HG03432 (cell line): ENCODE measurements around the gene PARP16.
"Not testable (repeated sequence)": the region's sequence is repeated elsewhere in the genome, so short reads cannot be mapped to it uniquely, and the experiment has no call there.

Experiments used
- ATAC-seq: cut with Tn5 transposase; IDR thresholded peaks from one replicate; pipeline ENCODE4 v1.9.1; 2021; ENCODE audit warnings: mild to moderate bottlenecking, moderate library complexity; ENCODE audit not compliant: unreplicated experiment

The PARP16 gene

DNA sequence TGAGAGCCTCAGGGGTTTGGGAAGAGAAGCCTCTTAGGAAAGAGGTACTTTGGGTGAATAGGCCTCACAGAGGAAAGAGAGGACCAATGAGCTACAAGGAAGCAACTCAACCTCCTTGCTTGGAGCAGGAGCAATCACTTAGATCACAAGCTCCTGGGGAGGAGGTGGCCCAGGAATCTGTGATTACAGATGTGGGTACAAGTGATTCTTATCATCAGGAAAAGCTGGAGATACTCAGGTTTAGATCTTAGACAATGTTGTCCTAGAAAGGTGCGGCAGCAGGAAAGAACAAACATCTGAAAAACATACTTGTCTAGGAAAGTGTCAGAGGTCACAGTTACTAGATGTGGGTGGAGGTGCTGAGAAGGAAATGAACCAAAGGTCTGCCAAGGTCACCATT, 8.2 kb downstream of the PARP16 start:
- ATAC-seq = no peak

DNA sequence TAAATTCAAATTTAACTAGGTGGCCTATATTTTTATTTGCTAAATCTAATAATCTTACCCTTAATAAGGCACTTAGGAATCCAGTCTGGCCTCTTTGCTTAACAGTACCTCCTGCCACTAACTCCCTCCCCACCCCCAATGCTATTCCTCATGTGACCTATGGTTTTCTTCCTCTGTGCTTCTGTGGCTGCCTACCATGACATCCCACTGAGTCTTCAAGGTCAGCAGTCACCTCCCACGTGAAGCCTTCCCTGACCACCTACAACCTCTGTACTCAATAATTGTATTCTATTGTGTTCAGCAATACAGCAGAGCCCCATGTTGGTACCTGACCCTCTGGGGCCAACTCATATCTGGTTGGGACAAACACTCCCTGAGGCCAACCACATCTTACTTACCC, 9.7 kb downstream of the PARP16 start:
- ATAC-seq = no peak

GRCh38 chr15:65275728-65276126, 11.0 kb downstream of the PARP16 start:
- ATAC-seq = no peak

- ATAC-seq = no peak
Measured at GRCh38 chr15:65275104-65275727, 11.5 kb downstream of the PARP16 start.

DNA sequence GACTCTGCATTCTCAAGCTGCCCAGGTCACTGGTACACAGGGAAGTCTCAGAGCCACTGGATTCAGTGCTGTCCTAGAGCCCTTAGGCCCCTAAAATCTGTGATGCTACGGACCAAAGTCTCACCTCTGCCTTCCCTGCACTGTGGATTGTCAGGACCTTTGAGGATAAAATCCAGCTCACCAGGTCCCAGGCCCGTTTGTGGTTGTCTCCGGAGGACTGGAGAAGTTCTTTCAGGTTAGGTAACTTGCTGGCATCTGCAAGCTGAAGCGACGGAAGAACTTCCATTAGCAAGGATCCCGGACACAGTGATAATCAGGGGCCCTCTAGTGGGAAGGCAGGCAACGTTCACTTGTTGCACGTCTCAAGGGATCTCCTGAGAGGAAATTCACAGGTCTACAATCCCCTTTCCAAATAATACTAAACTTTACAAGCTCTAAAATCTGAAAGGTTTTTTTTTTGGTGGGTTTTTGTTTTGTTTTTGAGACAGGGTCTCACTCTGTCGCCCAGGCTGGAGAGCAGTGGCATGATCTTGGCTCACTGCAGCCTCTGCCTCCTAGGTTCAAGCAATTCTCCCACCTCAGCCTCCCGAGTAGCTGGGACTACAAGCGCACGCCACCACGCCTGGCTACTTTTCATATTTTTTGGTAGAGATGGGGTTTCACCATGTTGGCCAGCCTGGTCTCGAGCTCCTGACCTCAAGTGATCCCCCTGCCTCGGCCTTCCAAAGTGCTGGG, 15.7 kb downstream of the PARP16 start:
- ATAC-seq = not testable (repeated sequence)

DNA sequence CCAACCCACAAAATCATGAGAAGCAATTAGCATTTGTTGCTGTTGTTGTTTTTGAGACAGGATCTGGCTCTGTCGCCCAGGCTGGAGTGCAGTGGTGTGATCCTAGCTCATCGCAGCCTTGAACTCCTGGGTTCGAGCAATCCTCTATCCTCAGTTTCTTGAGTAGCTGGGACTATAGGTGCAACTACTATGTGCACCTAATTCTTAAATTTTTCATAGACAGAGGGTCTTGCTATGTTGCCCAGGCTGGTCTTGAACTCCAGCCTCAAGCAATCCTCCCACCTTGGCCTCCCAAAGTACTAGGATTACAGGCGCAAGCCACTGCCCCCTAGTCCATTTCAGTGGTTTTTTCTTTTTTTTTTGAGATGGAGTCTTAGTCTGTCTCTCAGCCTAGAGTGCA, 18.3 kb downstream of the PARP16 start:
- ATAC-seq = no peak

GRCh38 chr15:65266469-65266868, 20.2 kb downstream of the PARP16 start:
- no peak for ATAC-seq

DNA sequence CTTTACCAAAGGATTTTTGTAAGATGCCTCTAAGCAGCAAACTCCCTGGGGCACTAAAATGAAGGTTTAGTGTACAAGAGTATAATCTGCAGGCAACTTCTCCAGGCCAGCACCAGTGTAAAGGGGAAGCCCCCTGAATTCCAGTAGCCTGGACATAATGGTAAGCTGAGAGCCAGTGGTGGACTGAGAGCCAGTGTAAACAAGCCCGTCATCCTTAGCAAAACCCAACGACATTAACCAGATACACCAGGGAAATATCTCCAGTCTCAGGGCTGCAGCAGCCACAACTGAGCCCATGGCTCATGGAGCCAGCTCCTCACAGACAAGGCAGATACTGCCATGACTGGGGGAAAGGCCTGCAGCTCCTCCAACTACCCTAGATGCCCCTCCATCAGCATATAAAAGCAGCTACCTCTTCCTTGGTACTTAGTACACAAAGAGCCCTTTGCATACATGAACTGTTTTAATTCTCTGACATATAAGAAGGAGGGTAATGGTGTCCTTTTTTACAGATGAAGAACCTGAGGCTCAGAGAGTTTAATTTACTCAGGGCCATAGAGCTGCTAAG, 21.7 kb downstream of the PARP16 start:
- no peak for ATAC-seq

DNA sequence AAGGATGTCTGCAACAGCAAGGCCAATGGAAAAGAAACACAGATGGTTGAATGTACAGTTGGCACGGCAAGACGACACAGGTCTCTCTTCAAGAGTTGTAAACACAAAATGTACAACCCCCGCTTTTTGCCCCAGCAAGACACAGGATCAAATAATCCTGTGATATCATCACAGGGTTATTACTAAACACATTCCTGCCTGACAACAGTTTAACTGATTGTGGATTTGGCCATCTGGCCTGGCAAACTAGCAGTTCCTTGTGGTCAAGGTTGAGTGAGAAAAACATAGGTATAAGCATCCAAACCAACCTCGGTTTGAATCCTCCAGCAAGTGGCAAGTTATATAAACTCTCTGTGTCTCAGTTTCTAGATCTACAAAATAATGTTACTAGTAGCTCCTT, 23.4 kb downstream of the PARP16 start:
- no peak for ATAC-seq

DNA sequence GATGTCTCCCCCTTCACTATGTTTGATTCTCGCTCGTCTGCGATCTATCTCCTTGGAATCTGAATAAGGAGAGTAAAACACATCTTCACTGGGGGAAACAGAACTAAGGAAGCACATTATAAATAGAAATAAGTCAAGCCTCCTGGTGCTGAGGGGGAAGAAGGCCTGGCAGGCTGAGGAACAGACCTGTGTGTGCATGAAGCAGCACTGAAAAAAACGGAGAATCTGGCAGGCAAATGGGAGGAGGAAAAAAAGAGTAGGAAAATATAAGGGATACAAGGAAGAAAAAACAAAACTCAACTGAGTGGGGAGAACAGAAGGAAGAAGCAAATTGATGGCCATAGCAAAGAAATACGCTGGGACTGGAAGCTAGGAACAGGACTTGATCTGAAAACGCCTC, 25.7 kb downstream of the PARP16 start:
- no peak for ATAC-seq

DNA sequence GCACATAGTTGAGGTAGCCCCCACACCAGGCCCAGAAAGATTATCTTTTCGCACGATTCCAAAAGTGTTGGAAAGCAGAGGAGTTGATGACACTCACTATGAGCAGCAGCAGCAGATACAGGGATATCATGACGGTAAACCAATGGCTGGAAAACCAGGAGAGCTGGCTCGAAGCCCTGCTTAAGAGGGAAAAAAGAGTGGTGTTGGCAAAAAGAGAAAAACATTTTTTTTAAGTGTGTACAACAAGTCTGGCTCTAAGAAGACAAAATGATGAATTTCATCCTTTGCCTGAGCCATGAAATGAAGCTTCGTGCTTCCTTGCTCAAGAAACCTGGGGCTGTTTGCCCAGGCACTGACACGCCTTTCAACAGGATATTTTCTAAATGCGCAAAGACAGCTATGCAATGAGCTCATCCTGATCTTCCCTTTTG, 27.3 kb downstream of the PARP16 start:
- no peak for ATAC-seq

DNA sequence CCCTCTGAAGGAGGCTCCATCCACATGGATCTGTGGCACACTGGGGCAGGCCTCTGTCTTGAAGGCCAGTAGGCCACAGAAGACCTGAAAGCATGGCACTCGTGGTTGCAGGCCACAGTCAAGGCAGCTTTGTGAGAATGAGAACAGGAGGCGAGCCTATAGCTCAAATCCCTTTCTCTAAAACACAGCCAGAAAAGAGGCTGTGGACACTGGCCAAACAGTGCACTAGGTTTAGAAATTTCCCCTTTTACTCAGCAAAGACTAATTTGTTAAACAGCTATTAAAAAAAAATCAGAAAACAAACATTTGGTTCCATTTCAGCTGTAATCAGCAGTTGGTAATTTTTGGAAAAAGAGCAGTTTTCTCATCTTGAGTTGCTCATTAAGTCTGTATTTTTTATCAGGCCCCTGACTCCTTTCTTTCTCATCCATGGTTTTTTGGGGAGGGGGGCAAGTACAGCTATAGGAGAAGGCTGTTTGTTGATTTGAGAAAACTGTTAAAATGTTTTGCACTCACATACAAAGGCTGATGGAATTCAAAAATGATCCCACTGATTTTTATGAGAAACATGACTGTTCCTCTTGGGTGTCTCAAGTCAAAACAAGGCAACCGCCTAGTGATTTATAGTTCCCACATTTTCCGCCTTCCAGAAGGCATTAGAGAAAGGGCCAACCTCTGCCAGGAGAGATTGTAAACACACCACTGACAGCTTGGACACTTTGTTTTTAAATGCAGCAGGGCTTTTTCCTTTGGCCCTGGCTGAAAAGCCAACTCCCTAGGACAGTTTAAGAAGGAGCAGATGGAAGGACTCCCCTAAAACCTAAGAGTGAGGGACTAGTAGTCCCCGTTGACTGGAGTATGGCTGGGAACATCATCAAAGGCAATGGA, 28.1 kb downstream of the PARP16 start:
- ATAC-seq = no peak

GRCh38 chr15:65255486-65256140, 31.1 kb downstream of the PARP16 start:
- ATAC-seq = no peak

GRCh38 chr15:65254758-65255157, 31.9 kb downstream of the PARP16 start:
- ATAC-seq = no peak

GRCh38 chr15:65254356-65254755, 32.3 kb downstream of the PARP16 start:
- ATAC-seq = no peak

GRCh38 chr15:65249641-65250040, 37.0 kb downstream of the PARP16 start:
- ATAC-seq = peak; percentile 51

DNA sequence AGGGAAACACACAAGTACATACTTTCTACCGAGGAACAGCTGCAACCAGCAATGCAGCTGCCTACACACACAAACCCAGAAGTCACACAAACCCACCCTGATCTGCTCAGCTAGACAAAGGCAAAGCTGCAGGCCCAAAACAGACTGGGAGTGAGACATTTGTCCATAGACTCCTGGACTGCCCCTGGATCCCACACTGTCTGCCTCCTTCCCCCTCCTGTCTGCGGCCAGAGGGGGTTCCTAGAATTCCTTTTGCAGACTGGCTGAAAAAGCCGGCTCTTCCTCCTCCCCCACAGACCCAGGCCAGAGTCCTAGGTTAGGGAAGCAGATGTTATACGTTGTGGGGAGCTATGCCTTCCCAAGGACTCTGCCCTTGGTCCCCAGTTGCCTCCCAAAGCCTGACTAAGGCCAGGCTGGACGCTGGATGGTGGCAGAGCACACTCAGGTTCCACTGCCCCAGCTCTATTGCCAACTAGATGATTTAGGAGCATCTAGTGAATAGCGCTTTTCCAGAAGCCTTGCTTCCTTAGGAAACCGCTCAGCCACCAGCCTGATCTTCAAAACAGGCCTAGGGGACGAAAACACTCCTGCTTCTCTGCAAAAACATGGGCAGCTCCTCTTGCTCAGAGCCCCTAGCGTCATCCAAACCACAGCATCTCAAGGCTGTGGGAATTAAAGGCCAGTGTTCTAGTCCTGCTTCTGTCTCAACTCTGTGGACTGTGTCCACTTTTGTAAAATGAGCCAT, 38.0 kb downstream of the PARP16 start:
- no peak for ATAC-seq

- no peak for ATAC-seq
Measured at GRCh38 chr15:65246939-65247338, 39.7 kb downstream of the PARP16 start.

DNA sequence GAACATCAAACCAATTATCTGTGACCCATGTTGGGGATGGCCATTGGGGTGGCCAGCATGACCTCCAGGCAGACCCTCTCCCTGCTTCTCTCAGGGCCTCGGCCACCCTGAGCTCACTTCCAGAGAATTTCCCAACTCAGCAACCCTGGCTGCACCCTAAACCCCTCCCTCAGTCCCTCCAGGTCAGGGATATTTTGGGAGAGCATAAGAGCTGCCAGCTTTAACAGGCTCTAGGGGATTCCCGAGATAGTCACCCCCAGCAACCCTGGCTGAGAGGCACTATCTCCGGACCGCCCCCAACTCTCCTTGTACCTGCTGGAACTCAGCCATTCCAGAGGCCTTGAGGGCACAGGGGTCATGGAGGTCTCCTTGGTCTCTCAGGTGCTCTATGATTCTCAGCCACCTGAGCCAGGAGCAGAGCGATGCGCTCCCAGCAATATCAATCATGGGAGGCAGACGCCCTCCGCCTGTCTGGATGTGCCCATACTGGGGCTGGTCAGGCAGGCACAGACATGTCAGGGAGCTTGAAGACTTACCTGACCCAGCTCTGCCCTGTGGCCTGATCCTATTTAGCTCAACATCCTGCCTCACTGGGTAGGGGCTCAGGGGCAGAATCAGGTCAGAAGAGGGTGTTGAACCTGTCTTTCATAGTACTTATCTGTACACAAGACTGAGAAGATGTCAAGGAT, 40.5 kb downstream of the PARP16 start:
- no peak for ATAC-seq
